Heart right ventricle (tissue), 16 donors: ENCODE results near the gene RWDD3. TPM values are rescaled to one million over a fixed set of nuclear protein-coding genes. Genes with fewer than 3 reads are reported as not detected.

Experiments
- ATAC-seq, 8 donors: fragments of 200-7000 bp; cut with Tn5 transposase; one replicate each; pipeline ENCODE4 v1.9.1; 2020; ENCODE audit warnings: mild to moderate bottlenecking in 8 of 8, moderate library complexity in 8 of 8, moderate number of reproducible peaks in 1 of 8
- DNase-seq, 2 donors: peaks; one replicate each; pipeline ENCODE4 v3.0.0-alpha.2; 2020
- H3K27ac ChIP-seq, 10 donors: fragments of 200-600 bp; sonication (generic) in 2 of 10; one replicate each; pipeline versions ENCODE4 v1.5.0 to v1.8.0; 2020 to 2022; ENCODE audit warnings: mild to moderate bottlenecking in 3 of 10
- H3K27me3 ChIP-seq, 7 donors: fragments of 200-600 bp; one replicate each; pipeline ENCODE4 v1.8.0; 2021 to 2022; ENCODE audit warnings: mild to moderate bottlenecking in 2 of 7
- H3K36me3 ChIP-seq, 9 donors: fragments of 200-600 bp; sonication (generic) in 1 of 9; one replicate each; pipeline versions ENCODE4 v1.5.0 to v1.8.0; 2020 to 2022; ENCODE audit warnings: mild to moderate bottlenecking in 2 of 9
- H3K4me1 ChIP-seq, 9 donors: fragments of 200-600 bp; sonication (generic) in 1 of 9; one replicate each; pipeline versions ENCODE4 v1.5.0 to v1.8.0; 2020 to 2022; ENCODE audit warnings: mild to moderate bottlenecking in 4 of 9
- H3K4me3 ChIP-seq, 10 donors: fragments of 200-600 bp; sonication (generic) in 2 of 10; one replicate each; pipeline versions ENCODE4 v1.5.0 to v1.8.0; 2020 to 2022; ENCODE audit warnings: mild to moderate bottlenecking in 7 of 10, moderate library complexity in 2 of 10
- H3K9me3 ChIP-seq, 11 donors: fragments of 200-600 bp in 10 of 11; sonication (generic) in 2 of 11; one replicate each; pipeline versions ENCODE4 v1.5.0 to v1.8.0; 2013 to 2022; ENCODE audit warnings: mild to moderate bottlenecking in 2 of 11, control low read depth in 1 of 11, moderate library complexity in 1 of 11
- WGBS, 2 donors: extraction: QIAGEN DNeasy Blood & Tissue Kit; methylation state at CpG; one replicate each; pipeline ENCODE4 v1.1.7; 2013; ENCODE audit warnings: inconsistent platforms in 1 of 2; 5-methylcytosine and 5-hydroxymethylcytosine counted together
- intact Hi-C, 10 donors: fragments of 100-400 bp; cut with DNase I; formaldehyde crosslinking; loops; one replicate each; pipeline versions ENCODE4 v1.11.1 to v1.14.2; 2022
- polyA plus RNA-seq, 2 donors: library from polyadenylated mRNA; stranded (reverse); fragments of 200-250 nt; gene quantifications; one replicate each; pipeline ENCODE4 v1.2.3, GENCODE V29; 2013
- total RNA-seq, 10 donors: library from RNA; stranded (reverse); fragmentation: NEBNext Ultra II Directional in 3 of 10; extraction: Animal tissue kit (Norgen Biotek cat#: 25700) in 3 of 10; gene quantifications; one replicate each; pipeline versions ENCODE4 v1.2.1 to v1.2.4, GENCODE V29; 2021 to 2023
- TF ChIP-seq, protein P1 (sequence below), 9 donors: fragments of 200-600 bp; sonication (generic) in 2 of 9; IDR thresholded peaks; one replicate each; pipeline versions ENCODE4 v1.5.0 to v1.8.0; 2021 to 2022; ENCODE audit warnings: antibody characterized with exemption in 9 of 9, mild to moderate bottlenecking in 5 of 9, moderate library complexity in 1 of 9
- donor health status: Arrhythmogenic right ventricular cardiomyopathy.
- donor health status: ischemic (EF 13 %, LVEDD 7.1; RV severe dilation, severe dysfunction).
- donor health status: healthy with polysubstance abuse.
- donor health status: DM: no; HTN: yes; CAD: no.
- donor health status: DM: no; HTN: no; CAD: no.
- donor health status: ischemic (EF 25% LVEDD 6.9; RV normal size, moderate dysfunction).
- donor health status: ischemic (EF 25% LVEDD 5.7; RV mildly dilated, moderate dysfunction).
- donor health status: healthy.
- donor health status: DM: yes; HTN: yes; CAD: no.
- donor health status: Ischemic cardiomyopathy.
- donor health status: ischemic (EF 35%, LVEDD 5.7; RV mildly dilated, moderate dysfunction).
- donor health status: nonischemic (EF 11% LVEDD 7.7; RV severe dilation, severe dysfunction).
- donor health status: DM: yes; HTN: yes; CAD: no.
- donor health status: PGD.
- donor health status: ischemic (EF 29% LVEDD 5.4; RV normal size, mild dysfunction).
- donor health status: nonischemic (EF 23%, LVEDD 6.1; RV moderate dilation, normal function).

Gene RWDD3
- total and polyA plus RNA-seq, 12 donors = 11.2 to 97.8 (median 18.3) TPM

DNA sequence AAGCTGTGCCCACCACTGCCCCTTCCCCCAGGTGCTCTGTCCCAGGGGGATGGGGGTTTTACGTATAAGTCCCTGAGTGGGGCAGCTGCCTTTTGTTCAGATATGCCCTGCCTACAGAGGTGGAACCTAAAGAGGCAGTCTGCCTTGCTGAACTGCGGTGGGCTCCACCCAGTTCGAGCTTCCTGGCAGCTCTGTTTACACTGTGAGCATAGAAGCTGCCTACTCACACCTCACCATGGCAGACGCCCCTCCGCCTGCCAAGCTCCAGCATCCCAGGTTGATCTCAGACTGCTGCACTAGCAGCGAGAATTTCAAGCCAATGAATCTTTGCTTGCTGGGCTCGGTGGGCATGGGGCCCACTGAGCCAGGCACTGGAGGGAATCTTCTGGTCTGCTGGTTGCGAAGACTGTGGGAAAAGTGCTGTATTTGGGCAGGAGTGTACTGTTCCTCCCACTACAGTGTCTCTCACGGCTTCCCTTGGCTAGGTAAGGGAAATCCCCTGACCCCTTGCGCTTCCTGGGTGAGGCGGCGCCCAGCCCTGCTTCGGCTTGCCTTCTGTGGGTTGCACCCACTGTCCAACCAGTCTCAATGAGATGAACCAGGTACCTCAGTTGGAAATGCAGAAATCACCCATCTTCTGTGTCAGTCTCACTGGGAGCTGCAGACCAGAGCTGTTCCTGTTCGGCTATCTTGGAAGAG, 17.6 kb upstream of the RWDD3 start:
- no peak for ATAC-seq
- WGBS, 2 donors = 91 to 93% methylated on average over 14 of the region's 14 CpGs

GRCh38 chr1:95217371-95217770, 16.6 kb upstream of the RWDD3 start:
- Histone ChIP-seq H3K27ac (no peak overlapping the region), H3K9me3 (peaks cover 0 to 7% (median 0%) of the 10 kb centered on the region in 11 donors), H3K4me1 (peaks cover 0 to 3% (median 0%) of the 10 kb centered on the region in 9 donors), H3K36me3 (peaks cover 0 to 13% (median 0%) of the 10 kb centered on the region in 9 donors), H3K27me3 (no peaks in the 10 kb centered on the region), H3K4me3 (no peak overlapping the region)
- WGBS, 2 donors = 85 to 86% methylated on average over 1 of the region's 1 CpG
- DNase-seq (no peak), ATAC-seq (no peak)
- TF ChIP-seq, protein P1, sequence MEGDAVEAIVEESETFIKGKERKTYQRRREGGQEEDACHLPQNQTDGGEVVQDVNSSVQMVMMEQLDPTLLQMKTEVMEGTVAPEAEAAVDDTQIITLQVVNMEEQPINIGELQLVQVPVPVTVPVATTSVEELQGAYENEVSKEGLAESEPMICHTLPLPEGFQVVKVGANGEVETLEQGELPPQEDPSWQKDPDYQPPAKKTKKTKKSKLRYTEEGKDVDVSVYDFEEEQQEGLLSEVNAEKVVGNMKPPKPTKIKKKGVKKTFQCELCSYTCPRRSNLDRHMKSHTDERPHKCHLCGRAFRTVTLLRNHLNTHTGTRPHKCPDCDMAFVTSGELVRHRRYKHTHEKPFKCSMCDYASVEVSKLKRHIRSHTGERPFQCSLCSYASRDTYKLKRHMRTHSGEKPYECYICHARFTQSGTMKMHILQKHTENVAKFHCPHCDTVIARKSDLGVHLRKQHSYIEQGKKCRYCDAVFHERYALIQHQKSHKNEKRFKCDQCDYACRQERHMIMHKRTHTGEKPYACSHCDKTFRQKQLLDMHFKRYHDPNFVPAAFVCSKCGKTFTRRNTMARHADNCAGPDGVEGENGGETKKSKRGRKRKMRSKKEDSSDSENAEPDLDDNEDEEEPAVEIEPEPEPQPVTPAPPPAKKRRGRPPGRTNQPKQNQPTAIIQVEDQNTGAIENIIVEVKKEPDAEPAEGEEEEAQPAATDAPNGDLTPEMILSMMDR (IDR thresholded peaks at IDR 0.05) = no peak
- intact Hi-C loops = no loop called here

More for the DNA sequence above, 17.6 kb upstream of the RWDD3 start:
- Histone ChIP-seq H3K4me1 (no peaks in the 10 kb centered on the region), H3K4me3 (no peak overlapping the region), H3K9me3 (peaks cover 0 to 15% (median 0%) of the 10 kb centered on the region in 11 donors), H3K36me3 (peaks cover 0 to 13% (median 0%) of the 10 kb centered on the region in 9 donors), H3K27ac (no peak overlapping the region), H3K27me3 (no peaks in the 10 kb centered on the region)
- no peak for DNase-seq
- TF ChIP-seq, protein P1 (IDR thresholded peaks at IDR 0.05) = no peak
- intact Hi-C loops = no loop called here

DNA sequence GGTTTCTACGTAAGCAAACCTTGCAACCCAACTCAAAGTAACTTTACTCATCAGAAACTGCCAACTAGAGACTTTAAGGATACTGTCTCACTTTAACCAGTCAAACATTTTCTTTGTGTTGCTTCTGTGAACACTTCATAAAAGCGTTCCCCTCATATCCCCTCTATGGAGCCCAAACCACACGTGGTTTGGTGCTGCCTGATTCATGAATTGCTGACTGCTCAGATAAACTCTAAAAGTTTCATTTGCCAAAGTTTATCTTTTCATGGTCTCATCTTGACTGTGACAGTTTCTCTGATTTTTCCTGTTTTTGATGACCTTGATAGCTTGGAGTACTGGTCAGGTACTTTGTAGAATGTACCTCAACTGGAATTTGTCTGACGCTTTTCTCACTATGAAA, 14.6 kb upstream of the RWDD3 start:
- H3K9me3 ChIP-seq = peaks cover 0 to 4% (median 0%) of the 10 kb centered on the region in 11 donors
- no peak overlapping the region for H3K4me3 ChIP-seq
- no peak overlapping the region for H3K27ac ChIP-seq
- DNase-seq (no peak), ATAC-seq (no peak)
- intact Hi-C loops = no loop called here
- H3K36me3 ChIP-seq = peaks cover 0 to 13% (median 0%) of the 10 kb centered on the region in 9 donors
- peaks cover 0 to 13% (median 6%) of the 10 kb centered on the region in 9 donors for H3K4me1 ChIP-seq
- TF ChIP-seq, protein P1 (IDR thresholded peaks at IDR 0.05) = no peak
- 95 to 96% methylated on average over 4 of the region's 4 CpGs for WGBS, 2 donors
- no peaks in the 10 kb centered on the region for H3K27me3 ChIP-seq

DNA sequence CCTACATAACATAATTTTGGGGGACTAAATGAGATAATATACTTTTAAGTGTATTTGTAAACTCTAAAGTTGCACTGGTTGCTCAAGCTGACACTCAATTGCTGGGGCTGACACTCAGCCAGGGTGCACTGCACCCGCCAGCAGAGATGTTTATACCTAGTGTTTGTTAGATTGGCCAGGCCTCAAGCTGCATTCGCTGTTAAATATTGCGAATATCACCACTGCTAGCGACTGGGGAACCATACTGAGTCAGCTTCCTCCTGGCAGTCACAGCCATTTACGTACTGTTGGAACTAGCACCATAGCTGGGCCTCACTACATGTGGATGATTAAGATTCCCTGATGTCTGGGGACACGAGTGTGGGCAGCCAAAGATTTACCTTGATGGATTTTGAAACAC, 12.7 kb upstream of the RWDD3 start:
- intact Hi-C loops = no loop called here
- Histone ChIP-seq H3K36me3 (peaks cover 0 to 12% (median 0%) of the 10 kb centered on the region in 9 donors), H3K27ac (no peak overlapping the region), H3K9me3 (no peaks in the 10 kb centered on the region), H3K27me3 (no peaks in the 10 kb centered on the region), H3K4me3 (no peak overlapping the region), H3K4me1 (peaks cover 0 to 13% (median 6%) of the 10 kb centered on the region in 9 donors)
- ATAC-seq = no peak
- DNase-seq = no peak
- TF ChIP-seq, protein P1 (IDR thresholded peaks at IDR 0.05) = no peak
- 87 to 90% methylated on average over 6 of the region's 6 CpGs for WGBS, 2 donors
